ENCODE results near the gene HLA-DOA.

The HLA-DOA gene

DNA sequence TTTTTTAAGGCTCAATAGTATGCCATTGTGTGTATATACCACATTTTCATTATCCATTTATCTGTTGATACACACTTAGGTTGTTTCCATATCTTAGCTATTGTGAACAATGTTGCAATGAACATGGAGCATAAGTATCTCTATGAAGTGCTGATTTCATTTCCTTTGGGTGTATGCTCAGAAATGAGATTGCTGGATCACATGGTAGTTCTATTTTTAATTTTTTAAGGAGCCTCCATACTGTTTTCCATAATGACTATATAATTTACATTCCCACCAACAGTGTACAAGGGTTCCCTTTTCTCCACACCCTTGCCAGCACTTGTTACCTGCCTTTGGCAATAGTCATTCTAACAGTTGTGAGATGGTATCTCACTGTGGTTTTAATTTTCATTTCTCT, 15.1 kb upstream of the HLA-DOA start:
- no peak overlapping the region for H3K4me3 ChIP-seq (replicated peaks; ENCODE audit: low read depth, low read length)
- TF ChIP-seq, protein P1, sequence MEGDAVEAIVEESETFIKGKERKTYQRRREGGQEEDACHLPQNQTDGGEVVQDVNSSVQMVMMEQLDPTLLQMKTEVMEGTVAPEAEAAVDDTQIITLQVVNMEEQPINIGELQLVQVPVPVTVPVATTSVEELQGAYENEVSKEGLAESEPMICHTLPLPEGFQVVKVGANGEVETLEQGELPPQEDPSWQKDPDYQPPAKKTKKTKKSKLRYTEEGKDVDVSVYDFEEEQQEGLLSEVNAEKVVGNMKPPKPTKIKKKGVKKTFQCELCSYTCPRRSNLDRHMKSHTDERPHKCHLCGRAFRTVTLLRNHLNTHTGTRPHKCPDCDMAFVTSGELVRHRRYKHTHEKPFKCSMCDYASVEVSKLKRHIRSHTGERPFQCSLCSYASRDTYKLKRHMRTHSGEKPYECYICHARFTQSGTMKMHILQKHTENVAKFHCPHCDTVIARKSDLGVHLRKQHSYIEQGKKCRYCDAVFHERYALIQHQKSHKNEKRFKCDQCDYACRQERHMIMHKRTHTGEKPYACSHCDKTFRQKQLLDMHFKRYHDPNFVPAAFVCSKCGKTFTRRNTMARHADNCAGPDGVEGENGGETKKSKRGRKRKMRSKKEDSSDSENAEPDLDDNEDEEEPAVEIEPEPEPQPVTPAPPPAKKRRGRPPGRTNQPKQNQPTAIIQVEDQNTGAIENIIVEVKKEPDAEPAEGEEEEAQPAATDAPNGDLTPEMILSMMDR (IDR thresholded peaks at IDR 0.05; ENCODE audit: low read length, missing control alignments): no peak
- no peak for DNase-seq (ENCODE audit: low read depth)

DNA sequence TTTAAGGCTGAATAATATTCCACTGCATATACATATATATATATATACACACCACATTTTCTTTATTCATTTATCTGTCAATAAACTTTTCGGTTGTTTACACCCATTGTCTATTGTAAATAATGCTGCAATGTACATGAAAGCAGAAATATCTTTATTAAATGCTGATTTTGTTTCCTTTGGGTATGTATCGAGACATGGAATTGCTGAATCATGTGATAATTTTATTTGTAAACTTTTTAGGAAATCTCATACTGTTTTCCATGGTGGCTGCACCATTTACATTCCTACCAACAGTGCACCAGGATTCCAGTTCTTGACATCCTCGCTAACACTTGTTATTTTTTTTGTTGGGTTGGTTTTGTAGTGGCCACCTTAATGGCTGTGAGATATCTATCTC, 14.1 kb upstream of the HLA-DOA start:
- H3K4me3 ChIP-seq (replicated peaks; ENCODE audit: low read depth, low read length): no peak overlapping the region
- TF ChIP-seq, protein P1 (IDR thresholded peaks at IDR 0.05; ENCODE audit: low read length, missing control alignments): no peak
- DNase-seq (ENCODE audit: low read depth): no peak

DNA sequence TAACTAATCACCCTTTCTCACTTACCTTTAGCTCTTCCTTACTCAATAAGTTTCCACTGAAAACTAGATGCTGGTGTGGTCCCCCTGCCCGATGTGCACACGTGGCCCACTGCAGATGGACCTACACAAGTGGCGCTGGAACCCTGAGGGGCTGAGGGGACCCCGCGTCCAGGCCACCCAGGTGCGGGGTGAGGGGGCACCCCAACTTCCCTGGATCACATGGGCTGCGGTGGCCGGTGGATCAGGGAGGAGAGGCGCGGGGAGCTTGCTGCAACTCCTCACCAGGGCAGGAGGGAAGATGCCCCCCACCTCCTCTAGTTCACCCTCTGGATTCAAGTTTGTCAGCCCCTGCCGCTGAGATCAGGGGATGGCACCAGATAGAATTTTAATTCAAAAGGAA, 12.5 kb upstream of the HLA-DOA start:
- no peak for DNase-seq (ENCODE audit: low read depth)
- H3K4me3 ChIP-seq (replicated peaks; ENCODE audit: low read depth, low read length): no peak overlapping the region
- TF ChIP-seq, protein P1 (IDR thresholded peaks at IDR 0.05; ENCODE audit: low read length, missing control alignments): no peak

DNA sequence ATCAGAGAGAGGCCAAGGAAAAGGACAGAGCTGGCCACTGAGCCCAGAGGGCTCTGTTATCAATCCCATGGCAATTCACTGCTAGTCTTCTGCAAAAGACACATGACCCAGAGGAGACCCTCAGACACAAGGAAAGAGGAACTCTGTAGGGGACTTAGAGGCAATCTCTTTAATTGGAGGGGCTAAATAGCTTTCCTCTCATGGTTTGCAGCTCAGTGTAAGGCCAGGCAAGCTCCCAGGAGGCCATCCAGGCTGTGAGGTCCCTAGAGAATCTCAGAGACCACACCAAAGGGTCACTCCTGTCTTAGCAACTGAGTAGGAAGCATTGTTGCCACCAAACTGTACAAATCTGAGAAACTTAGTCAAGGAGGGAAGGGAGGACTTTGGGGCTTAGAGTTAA, 10.0 kb upstream of the HLA-DOA start:
- no peak overlapping the region for H3K4me3 ChIP-seq (replicated peaks; ENCODE audit: low read depth, low read length)
- TF ChIP-seq, protein P1 (IDR thresholded peaks at IDR 0.05; ENCODE audit: low read length, missing control alignments): no peak
- no peak for DNase-seq (ENCODE audit: low read depth)

DNA sequence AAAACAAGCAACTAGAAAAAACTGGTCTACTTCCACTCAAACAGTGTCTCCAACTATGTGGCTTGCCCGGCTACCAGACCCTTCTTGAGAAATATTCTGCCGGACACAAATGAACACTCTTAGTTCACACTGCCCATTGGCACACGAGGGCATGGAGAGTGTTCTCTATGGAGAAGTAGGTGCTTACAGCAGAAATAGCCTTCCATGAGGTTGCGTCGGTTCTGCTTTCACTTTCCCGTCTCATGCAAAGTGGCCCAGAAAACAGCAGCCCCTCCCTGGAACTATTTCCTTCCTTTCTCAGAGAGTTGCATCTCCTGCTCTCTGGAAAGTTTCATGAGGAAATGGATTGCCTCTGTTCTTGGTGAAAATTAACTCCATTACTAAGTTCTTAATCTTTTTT, 9.5 kb upstream of the HLA-DOA start:
- DNase-seq (ENCODE audit: low read depth): peak; percentile 19
- TF ChIP-seq, protein P1 (IDR thresholded peaks at IDR 0.05; ENCODE audit: low read length, missing control alignments): no peak
- no peak overlapping the region for H3K4me3 ChIP-seq (replicated peaks; ENCODE audit: low read depth, low read length)

DNA sequence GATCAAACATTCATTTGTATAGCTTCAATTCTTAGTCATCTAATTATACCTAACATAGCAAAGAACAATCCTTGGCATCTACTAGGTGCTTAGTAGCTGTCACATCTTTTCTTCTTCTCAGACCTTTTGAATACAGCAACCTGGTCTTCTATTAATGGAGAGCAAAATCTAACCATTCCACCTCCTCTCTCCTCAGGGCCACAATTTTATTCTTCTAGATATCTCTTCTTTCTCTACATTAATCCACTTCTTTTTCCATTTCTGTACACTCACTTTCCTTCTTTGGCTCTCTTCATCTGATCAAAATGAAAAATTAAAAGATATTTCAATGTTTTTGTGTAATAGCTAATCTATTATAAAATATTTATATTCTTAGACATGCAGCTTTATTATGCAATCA, 9.0 kb upstream of the HLA-DOA start:
- TF ChIP-seq, protein P1 (IDR thresholded peaks at IDR 0.05; ENCODE audit: low read length, missing control alignments): no peak
- no peak overlapping the region for H3K4me3 ChIP-seq (replicated peaks; ENCODE audit: low read depth, low read length)
- DNase-seq (ENCODE audit: low read depth): no peak

DNA sequence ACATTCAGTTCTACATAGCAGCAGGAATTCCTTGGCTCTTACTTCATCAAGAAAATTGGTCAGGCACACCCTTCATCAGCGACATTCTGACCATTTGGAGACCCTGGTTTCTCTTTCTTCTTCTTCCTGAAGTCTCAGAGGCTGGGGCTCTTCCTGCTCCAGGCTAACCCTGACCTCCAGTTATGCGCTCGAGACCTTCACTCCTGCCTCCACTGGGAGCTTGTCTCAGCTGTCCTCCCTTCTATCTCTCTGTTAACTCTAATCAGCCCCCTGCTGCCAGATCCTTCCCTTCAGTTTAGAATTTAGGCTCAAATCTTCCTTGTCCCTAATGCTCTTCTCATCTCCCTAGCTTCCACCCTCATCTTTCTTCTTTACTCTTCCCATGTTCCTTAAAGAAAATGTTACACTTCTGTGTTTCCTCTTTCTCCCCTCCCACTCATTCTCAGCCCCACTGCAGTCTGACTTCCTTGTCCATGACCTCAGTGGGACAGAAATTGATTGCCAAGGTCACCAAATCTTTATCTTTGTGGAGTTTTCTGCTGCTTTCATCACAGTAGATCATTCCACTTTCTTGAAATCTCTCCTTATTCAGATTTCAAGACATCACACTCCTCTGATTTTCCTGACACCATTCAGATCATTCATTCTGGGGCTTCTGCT, 8.4 kb upstream of the HLA-DOA start:
- no peak overlapping the region for H3K4me3 ChIP-seq (replicated peaks; ENCODE audit: low read depth, low read length)
- no peak for DNase-seq (ENCODE audit: low read depth)
- TF ChIP-seq, protein P1 (IDR thresholded peaks at IDR 0.05; ENCODE audit: low read length, missing control alignments): no peak
